HG03045 (cell line): ENCODE measurements around the gene KIAA1191.
A peak's percentile ranks its signal among the peaks of the same experiment; 100 is the strongest.

Experiments used
- ATAC-seq: cut with Tn5 transposase; IDR thresholded peaks from one replicate; pipeline ENCODE4 v1.9.1; 2021; ENCODE audit warnings: mild to moderate bottlenecking, moderate library complexity; ENCODE audit not compliant: unreplicated experiment

The KIAA1191 gene

DNA sequence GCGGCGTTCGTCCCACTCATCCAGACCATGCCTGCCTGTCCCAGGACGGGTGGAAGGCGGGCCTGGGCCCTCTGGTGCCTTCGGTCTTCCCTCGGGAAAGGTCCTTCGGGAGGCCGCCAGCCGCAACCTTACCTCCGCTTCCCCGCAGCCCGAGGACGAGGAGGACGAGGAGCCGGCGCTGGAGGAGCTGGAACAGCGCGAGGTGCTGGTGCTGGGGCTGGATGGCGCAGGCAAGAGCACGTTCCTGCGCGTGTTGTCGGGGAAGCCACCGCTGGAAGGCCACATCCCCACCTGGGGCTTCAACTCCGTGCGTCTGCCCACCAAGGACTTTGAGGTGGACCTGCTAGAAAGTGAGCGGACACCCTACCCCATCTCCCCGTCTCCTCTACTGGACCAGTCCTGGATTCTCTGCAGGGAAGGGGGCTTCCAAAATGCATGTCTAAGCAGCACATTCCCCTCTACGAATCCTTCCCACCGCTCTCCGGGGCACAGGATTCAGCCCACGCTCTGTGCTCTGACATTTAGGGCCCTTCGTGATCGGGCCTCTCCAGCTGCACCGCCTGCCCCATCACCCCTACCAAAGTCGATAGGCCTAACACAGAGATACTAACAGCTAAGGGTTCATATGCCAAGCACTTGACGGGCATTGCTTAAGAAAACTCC is 4.8 kb upstream of the KIAA1191 start:
- ATAC-seq = no peak

DNA sequence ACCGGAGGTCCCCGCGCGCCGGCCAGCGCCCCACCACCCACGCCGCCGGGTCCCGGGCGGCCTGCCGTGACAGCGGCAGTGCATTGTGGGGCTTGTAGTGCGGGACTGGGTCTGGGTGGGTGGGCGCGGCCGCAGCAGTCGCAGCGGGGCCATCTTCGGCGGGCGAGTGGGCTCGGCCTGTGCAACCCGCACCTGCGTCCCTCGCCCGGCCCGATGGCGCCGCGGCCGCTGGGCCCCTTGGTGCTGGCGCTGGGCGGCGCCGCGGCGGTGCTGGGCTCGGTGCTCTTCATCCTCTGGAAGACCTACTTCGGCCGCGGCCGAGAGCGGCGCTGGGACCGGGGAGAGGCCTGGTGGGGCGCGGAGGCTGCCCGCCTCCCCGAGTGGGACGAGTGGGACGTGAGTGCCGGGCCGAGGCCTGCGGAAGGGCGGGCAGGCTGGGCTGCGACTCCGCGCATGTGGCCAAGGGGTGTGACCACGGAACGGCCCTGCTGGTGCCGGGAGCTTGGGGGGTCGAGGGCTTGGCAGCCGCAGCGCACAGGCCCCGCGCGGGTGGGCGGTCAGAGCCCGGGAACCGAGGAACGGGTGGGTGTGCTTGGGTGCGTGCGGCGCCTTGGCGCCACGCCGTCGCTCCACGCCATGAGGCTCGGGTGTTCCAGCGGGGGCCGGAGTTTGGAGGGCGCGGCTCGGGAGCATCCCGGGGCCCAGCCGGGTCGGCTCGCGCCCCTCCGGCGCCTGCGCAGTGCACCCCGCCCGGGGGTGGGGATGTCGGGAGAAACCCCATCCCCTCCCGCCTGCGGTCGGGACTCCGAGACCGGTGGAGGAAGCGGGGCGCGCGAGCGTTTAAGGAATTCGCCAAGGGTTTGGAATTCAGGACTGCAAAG is 4.0 kb upstream of the KIAA1191 start, which contains the start of gene ARL10:
TSS of gene ARL10 (plus strand) at position 137 of the 881 bp plus-strand sequence. CDS start at position 214, 77 bp downstream.
- ATAC-seq = peak; percentile 32

DNA sequence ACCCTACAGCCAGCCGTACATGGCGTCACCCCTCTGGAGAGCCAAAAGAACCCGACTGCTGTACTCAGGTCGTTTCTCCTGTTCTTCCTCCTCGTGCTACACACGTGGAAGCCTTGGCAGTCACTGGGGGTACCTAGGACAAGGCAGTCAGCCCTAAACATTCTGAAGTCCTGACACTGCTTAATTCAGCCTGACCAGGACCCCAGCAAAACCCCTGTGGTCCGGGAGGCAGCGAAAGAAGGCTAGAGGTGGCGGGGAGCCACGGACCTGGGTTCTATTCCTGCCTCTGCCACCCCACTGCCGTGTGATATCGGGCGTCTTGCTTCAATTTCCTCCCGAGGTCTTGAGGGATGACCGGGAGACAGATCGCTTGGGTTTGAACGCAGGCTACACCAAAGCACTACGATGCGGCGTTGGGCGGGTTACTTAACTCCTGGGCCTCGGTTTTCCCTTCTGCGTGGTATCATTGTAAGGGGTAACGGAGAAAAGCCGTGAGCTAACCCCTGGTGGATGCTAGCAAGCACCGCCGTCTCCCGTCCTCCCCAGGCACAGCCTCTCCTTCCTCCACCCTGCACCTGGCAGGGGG is 3.3 kb upstream of the KIAA1191 start:
- ATAC-seq = no peak

DNA sequence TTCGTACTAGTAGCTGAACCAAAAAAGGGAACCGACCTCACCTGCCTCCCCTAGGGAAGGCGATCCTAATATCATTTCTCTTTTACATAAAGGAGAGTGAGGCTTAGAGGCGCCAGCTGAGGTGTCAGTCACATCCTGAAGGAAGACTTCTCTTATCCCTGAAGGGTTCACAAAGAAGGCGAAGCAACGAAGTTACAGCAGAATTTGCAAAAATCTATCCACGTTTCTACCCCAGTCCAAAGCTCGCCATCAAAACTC is 598 bp upstream of the KIAA1191 start:
- no peak for ATAC-seq

DNA sequence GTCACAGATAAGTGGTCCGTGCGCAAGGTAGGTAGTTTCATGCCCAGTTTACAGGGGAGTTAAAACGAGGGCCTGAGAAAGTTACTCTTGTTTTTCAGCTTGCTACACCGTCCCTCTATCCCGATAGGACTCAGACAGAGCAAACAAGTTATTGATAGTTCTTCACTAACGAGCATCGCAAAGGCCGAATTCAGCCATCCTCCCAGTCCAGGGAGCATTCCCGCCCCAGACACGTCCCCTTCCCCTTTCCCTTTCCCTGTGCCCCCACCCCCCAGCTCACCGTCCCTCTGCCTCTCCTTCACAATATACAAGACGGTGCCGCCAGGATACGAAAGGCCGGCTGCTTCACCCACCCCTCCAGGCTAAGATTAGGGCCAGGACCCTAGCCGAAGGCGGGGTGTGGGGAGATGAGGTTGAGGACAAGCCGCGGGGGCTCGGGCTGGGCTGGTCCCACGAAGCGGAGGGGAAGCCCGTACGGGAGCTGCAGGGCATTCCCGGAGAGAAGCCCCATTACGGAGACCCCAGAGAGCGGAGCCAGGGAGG is 599 bp downstream of the KIAA1191 start:
- ATAC-seq = no peak

DNA sequence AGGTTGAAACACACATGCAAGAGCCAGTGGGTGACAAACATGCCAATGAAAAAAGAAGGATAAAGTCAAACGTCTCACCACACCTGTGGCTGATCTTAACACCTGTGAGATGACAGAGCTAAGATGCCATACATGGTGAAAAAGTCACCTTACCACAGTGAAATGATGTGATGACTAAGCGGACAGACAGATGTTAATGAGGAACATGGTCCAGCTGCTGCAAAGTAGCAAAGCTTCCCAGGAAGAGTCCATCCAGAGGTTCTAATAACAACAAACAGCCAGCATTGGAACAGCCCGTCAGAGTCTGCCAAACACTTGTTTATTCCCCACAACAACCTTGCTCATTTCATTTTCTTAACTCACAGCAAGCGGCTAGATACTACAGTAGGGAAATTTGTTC is 1.9 kb downstream of the KIAA1191 start:
- ATAC-seq = no peak

DNA sequence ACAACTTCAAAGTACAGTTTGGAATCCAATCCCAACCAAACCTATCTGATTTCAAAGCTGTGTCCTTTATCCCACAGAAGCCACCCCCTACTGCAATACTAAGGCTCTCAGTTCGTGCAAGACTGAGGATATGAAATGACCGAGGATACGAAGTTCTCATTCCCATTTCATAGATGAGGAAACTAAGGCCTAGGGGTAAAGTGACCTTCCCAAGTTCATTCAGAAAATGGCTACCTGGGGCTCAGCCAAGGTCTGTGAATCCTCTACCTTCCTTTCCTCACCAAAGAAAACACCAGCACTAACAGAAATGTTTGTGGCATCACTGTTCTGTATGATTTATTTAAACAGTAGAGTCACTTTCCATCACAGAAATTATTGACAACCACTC is 5.4 kb downstream of the KIAA1191 start:
- ATAC-seq = no peak

DNA sequence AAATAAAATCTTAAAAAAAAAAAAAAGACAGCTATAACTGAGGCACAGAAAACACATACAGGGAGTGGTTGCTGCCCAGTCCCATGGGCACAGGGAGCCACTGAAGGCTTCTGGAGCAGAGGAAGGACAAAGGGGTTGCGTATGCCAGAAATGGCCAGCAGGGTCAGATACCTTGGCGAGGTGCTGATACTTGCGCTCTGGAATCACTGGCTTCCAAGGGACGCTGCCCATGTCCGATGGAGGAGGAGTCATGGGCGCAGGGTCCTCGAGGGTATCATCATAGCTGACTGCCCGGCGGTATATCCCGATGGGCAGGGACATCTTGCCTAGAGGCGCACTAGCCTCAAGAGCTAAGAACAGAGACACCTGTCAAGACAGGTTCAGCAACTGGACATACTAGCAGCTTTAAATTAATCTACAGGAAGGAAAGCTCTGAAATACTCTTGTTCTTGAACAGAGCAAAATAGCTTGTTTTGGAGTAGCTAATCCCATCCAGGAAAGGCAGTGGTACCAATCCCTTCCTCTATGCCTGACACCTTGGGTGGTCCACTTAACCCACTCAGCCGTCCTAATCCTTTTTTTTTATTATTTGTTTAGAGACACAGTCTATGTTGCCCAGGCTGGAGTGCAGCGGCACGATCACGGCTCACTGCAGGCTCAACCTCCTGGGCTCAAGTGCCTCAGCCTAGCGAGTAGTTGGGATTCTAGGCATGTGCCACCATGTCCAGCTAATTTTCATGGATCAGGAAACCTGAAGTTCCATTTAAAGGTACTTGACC is 6.0 kb downstream of the KIAA1191 start:
- no peak for ATAC-seq

DNA sequence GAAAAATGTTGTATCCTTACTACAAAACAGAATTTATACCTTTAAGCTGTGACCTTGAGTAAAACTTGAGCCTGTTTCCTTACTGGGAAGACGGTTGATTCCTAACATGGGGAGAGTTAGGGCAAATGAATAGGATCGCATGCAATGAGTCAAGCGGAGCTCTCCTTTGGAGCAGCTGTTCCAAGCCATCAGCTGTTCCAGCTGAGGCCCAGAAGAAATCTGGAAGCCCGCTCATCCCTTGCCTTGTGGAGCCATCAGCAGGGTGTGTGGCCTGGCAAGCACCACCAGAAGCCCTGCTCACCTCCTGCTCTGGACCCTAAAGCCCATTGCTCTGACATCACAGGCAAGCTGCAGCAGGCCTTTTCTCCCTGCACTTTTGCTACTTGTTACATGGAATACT is 8.0 kb downstream of the KIAA1191 start:
- no peak for ATAC-seq

DNA sequence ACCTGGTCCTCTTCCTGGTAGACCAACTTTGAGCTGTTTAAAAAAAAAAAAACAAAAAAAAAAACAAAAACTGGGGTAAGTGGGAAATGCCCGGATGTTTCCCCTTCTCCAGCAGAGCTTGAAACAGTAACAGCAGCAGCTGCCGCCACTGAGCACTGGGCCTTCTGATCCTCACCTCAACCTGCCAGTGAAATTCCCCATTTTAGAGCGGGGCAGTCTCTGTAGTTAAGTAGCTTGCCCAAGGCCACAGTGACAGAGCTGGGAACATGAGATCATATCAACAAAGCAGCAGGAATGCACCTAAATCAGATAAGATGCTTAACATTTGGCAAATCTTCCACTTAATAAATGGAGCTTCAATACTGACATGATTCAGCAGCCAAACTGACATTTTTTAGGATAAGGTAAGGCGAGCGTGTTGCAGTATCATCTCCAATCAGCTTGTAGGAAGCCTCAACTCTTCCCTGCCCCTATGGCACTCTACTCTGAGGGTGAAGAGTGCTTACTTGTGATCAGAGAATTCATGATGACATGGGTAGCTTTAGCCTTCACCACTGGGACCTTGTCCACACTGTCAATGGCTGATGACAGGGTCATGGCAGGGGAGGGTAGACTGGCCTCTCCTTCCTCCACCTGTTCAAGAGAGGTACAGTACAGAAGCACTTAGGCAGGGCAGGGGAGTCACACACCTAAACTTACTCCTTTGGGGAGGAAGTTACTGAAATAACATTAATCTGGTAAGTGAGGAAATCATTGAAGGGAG is 9.3 kb downstream of the KIAA1191 start:
- ATAC-seq = no peak

DNA sequence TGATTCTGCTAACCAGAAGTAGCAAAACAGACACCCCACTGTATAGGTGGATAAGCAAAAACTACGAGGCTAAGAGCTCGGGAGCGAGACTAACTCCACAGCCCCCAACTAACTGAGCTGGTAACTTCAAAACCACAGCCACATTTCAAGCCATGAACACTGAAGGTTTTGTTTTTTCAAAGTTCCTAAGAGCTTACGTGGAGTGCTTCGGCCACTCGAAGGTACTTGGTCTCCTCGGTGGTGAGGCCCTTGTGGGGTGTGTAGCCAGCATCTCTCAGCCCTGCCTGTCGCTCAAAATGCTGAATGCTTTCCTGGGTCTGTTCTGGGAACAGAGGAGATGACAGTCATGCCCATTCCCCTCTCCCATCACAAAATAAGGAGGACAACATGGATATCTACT is 11.1 kb downstream of the KIAA1191 start:
- no peak for ATAC-seq

DNA sequence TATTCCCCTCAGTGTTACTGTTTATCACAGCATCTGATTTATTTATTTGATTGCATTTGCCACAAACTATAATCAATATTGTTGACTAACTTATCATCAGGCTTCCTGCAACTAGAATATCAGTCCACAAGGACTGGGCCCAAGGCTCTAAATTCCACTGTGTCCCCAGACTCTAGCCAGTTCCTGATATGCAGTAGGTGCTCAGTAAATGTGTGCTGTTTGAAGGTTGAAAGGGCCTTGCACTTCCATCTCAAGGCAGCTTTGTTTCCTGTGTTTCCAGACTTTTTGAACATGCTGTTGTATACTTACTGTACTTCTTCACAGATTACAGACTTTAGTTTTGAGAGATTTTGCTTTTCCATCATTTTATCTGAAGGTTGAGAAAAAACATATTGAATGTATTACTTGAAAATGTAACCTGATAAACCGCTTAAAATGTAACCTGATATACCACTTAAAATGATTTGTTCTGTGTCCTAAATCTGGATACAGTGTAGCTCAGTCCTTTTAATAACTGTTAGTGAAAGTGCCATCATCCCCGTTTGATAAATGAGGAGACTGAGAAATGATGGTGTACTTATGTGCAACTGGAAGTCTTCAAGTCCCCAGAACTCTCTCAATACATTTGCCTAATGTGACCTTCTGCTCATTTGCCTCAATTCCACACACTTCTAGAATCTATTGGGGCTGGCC is 18.7 kb downstream of the KIAA1191 start:
- no peak for ATAC-seq

DNA sequence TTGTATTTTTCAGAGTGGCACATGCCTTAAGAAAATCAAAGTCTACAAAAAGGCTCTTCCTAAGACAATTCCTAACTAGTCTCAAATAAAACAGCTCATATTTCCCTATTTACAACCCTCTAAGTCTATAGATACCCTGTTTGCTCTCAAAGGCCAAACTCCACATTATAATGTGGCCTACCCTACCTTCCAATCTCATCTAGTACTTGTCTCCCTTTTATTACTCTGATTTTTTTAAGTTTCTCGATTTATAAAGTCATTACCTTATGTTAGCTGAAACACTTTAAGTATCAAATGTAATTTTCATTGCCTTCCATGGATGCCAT is 19.4 kb downstream of the KIAA1191 start:
- no peak for ATAC-seq

DNA sequence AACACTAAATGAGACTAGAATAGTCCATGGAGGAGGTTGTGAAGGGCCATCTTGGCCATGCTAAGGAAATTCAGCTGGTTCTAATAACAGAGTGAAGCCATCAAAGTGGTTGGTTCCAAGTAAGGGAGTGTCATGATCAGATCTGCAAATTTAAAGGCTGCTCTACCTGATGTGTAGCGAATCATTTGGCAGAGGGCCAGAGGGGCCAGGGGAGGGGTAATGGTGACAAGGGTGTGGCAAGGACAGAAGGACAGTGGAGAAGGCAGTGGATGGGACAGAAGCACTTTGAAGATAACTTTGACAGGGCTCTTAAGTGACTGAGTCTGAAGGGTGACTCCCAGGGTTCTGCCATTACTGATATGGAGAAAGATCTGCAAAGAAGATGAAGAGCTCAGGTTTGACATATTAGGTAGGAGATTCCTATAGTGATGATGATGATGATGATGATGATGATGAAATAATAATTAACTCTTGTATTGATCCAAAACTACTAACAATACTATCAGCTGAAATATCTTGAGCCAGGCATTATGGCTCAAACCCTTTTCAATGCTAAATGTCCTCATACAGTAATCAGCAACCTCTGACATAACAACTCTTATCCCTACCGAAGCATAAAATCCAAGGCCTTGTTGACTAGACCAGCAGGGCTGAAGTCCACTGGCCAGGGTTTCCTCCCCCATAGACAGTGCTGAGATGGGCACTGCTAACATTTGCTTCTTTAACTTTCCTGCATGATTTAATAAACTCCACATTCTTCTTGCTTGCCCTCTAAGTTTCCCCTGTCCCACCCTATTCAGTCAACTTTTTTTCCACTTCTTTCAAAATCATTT is 20.0 kb downstream of the KIAA1191 start:
- no peak for ATAC-seq

DNA sequence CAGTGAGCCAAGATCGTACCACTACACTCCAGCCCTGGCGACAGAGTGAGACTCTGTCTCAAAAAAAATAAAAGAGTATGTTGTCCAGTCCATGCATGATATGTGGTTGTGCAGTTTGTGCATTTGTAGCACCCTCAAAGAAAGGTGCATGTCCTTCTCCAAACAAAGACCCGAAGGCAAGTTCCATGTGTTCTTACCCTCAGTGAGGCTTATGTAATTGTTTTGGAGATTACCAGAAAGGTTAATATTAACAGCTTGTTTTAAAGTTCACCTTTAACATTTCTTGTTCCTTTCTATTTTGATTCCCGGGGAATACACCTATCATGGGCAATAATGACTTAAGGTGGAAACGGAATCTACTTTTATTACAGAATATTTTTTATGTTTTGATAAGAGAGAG is 22.3 kb downstream of the KIAA1191 start:
- no peak for ATAC-seq

DNA sequence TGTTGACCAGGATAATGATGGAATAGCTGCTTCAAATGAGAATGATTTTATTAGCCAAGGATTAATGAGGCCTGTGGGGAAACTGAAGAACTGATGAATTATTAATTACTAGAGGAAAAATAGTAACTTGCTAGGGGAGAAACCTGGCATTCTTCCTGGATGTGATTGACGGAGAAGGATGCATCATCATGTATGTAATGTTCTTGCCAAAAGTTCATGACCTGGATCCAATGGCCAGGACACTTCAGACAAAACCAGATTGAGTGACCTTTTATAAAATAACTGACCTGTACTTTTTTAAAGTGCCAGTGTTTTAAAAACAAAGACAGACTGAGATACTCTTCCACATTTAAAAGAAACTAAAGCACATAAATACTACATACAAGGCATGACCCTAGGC is 23.7 kb downstream of the KIAA1191 start:
- ATAC-seq = no peak

DNA sequence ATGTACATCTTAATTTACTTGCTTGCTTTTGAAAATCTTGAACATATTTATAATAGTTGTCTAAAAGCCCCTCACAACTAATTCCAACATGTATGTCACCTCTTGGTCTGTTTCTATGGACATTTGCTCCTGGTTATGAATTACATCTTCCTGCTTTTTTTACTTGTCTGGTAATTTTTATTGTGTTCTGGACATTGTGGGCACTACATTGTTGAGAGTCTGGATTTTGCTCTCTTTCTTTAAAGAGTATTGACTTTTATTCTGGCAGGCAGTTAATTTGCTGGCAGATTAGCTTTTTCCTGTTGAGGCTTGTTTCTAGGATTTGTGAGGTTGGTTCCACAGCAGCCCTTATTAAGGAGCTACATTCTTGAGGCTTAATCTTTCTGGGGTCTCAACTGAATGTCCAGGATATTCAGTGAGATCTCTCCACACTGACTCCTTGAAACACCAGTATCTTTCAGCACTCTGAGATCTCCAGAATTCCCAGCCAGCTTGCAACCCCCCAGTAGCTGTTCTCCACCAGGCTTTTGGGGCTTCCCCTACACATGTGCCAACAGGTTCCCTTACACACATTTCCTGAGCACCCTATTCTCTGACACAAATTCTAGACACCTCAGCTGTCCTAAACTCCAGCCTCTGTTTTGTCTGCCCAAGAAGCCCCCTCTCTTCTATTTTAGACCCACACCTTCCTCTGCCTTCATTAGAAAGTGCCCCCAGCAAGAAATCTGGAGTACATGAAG is 27.4 kb downstream of the KIAA1191 start:
- no peak for ATAC-seq

DNA sequence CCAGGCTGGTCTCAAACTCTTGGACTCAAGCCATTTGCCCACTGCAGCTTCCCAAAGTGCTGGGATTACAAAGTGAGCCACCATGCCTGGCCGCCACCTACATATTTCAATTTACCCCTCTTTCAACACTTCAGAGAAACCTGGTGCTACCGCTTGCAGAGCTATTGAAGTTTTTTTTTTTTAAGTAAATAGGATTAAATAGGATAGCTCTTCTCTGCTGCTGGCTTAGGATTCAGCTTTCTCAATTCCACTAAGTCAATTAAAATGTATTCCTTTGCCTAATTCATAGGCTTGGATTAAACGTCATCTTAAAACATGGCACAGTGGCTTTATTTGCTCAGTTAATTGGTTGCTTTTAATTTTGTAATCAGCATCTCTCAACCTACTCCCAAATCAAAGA is 41.0 kb downstream of the KIAA1191 start:
- no peak for ATAC-seq
